Glutamatergic neuron (in vitro differentiated cells): ENCODE data around the gene LCA5. TPM values are rescaled to one million over a fixed set of nuclear protein-coding genes. Genes with fewer than 3 reads are reported as not detected.

Source experiments
- DNase-seq: peaks from one replicate; pipeline ENCODE4 v3.0.0; 2022
- H3K27ac Mint-ChIP-seq: one replicate; pipeline ENCODE4 v1.8.0; 2020; ENCODE audit warnings: mild to moderate bottlenecking, mixed read lengths, inconsistent platforms; ENCODE audit not compliant: unreplicated experiment
- H3K27me3 Mint-ChIP-seq: one replicate; pipeline ENCODE4 v1.8.0; 2020; ENCODE audit warnings: mild to moderate bottlenecking, moderate library complexity, mixed read lengths, inconsistent platforms; ENCODE audit not compliant: unreplicated experiment
- H3K36me3 Mint-ChIP-seq: one replicate; pipeline ENCODE4 v1.8.0; 2020; ENCODE audit warnings: mild to moderate bottlenecking, mixed read lengths, inconsistent platforms; ENCODE audit not compliant: unreplicated experiment
- H3K4me1 Mint-ChIP-seq: one replicate; pipeline ENCODE4 v1.8.0; 2020; ENCODE audit warnings: mild to moderate bottlenecking, low read depth, mixed read lengths, inconsistent platforms; ENCODE audit not compliant: unreplicated experiment
- H3K4me3 Mint-ChIP-seq: one replicate; pipeline ENCODE4 v1.8.0; 2020; ENCODE audit warnings: mild to moderate bottlenecking, mixed read lengths, inconsistent platforms; ENCODE audit not compliant: unreplicated experiment
- H3K9me3 Mint-ChIP-seq: one replicate; pipeline ENCODE4 v1.8.0; 2020; ENCODE audit warnings: mild to moderate bottlenecking, moderate library complexity, mixed read lengths, inconsistent platforms; ENCODE audit not compliant: unreplicated experiment
- CTCF ChIP-seq: fragments of 200-600 bp; sonication (generic); IDR thresholded peaks from one replicate; pipeline ENCODE4 v1.5.0; 2021; ENCODE audit not compliant: partially characterized antibody, unreplicated experiment
- total RNA-seq: library from RNA; stranded (reverse); fragmentation: NEBNext Ultra II Directional; extraction: Animal tissue kit (Norgen Biotek cat#: 25700); gene quantifications from one replicate; pipeline ENCODE4 v1.2.1, GENCODE V29; 2021; ENCODE audit not compliant: unreplicated experiment

LCA5 gene
- total RNA-seq, 1 donor from 2014 or later = 5.3 TPM

- no peak overlapping the region for H3K4me3 Mint-ChIP-seq
- H3K4me1 Mint-ChIP-seq = peaks cover 4% of the 10 kb centered on the region
- H3K36me3 Mint-ChIP-seq = no peaks in the 10 kb centered on the region
- TF ChIP-seq CTCF = no peak
- no peak for DNase-seq
- no peaks in the 10 kb centered on the region for H3K27me3 Mint-ChIP-seq
- no peaks in the 10 kb centered on the region for H3K9me3 Mint-ChIP-seq
- H3K27ac Mint-ChIP-seq = no peak overlapping the region
Measured at GRCh38 chr6:79468587-79468986, 68.6 kb downstream of the LCA5 start.

GRCh38 chr6:79468116-79468515 is 69.1 kb downstream of the LCA5 start:
- no peak overlapping the region for H3K4me3 Mint-ChIP-seq

GRCh38 chr6:79467716-79468115 is 69.5 kb downstream of the LCA5 start:
- no peak overlapping the region for H3K4me3 Mint-ChIP-seq
- no peak for TF ChIP-seq CTCF
- no peak for DNase-seq
- no peaks in the 10 kb centered on the region for H3K9me3 Mint-ChIP-seq
- no peaks in the 10 kb centered on the region for H3K27me3 Mint-ChIP-seq
- H3K4me1 Mint-ChIP-seq = peaks cover 4% of the 10 kb centered on the region
- no peak overlapping the region for H3K27ac Mint-ChIP-seq
- no peaks in the 10 kb centered on the region for H3K36me3 Mint-ChIP-seq

More at GRCh38 chr6:79468116-79468515, 69.1 kb downstream of the LCA5 start:
- no peak for DNase-seq
- Mint-ChIP-seq H3K36me3 (no peaks in the 10 kb centered on the region), H3K4me1 (peaks cover 4% of the 10 kb centered on the region), H3K27ac (no peak overlapping the region), H3K27me3 (no peaks in the 10 kb centered on the region), H3K9me3 (no peaks in the 10 kb centered on the region)
- no peak for TF ChIP-seq CTCF

GRCh38 chr6:79466207-79466834 is 70.9 kb downstream of the LCA5 start:
- Mint-ChIP-seq H3K27ac (no peak overlapping the region), H3K4me3 (no peak overlapping the region), H3K36me3 (no peaks in the 10 kb centered on the region), H3K9me3 (no peaks in the 10 kb centered on the region), H3K27me3 (no peaks in the 10 kb centered on the region), H3K4me1 (peaks cover 4% of the 10 kb centered on the region)
- no peak for DNase-seq
- TF ChIP-seq CTCF = peak; percentile 72

GRCh38 chr6:79465381-79465780 is 71.8 kb downstream of the LCA5 start:
- no peaks in the 10 kb centered on the region for H3K36me3 Mint-ChIP-seq
- no peak for TF ChIP-seq CTCF
- H3K4me3 Mint-ChIP-seq = no peak overlapping the region
- DNase-seq = no peak
- peaks cover 4% of the 10 kb centered on the region for H3K4me1 Mint-ChIP-seq
- H3K27me3 Mint-ChIP-seq = no peaks in the 10 kb centered on the region
- H3K27ac Mint-ChIP-seq = no peak overlapping the region
- no peaks in the 10 kb centered on the region for H3K9me3 Mint-ChIP-seq
